Thoracic aorta (tissue), 2 donors: ENCODE data around the gene KIF13A. TPM values are rescaled to one million over a fixed set of nuclear protein-coding genes. Genes with fewer than 3 reads are reported as not detected.
"Not testable (repeated sequence)": the region's sequence is repeated elsewhere in the genome, so short reads cannot be mapped to it uniquely, and the experiment has no call there.

Experiments used
- ATAC-seq: fragments of 150-250 bp; one replicate; pipeline ENCODE4 v1.8.0; 2017; ENCODE audit warnings: low read depth; ENCODE audit not compliant: insufficient number of reproducible peaks, low FRiP score
- DNase-seq: peaks from one replicate; pipeline ENCODE4 v3.0.0-alpha.2; 2020; ENCODE audit warnings: low spot score
- H3K27ac ChIP-seq, 2 donors: fragments of 200-600 bp; sonication (generic); 1 replicate in 1 of 2; 2 replicates in 1 of 2; pipeline ENCODE4 v1.5.1; 2016; ENCODE audit warnings: mild to moderate bottlenecking in 2 of 2, moderate library complexity in 2 of 2
- H3K27me3 ChIP-seq: fragments of 200-600 bp; sonication (generic); replicated peaks from 2 replicates; pipeline ENCODE4 v1.6.0; 2016; ENCODE audit warnings: mild to moderate bottlenecking; ENCODE audit not compliant: insufficient read depth
- H3K36me3 ChIP-seq: fragments of 200-600 bp; sonication (generic); one replicate; pipeline ENCODE4 v1.5.1; 2016
- H3K4me1 ChIP-seq, 2 donors: fragments of 200-600 bp; sonication (generic); 1 replicate in 1 of 2; 2 replicates in 1 of 2; pipeline versions ENCODE4 v1.5.1 to v1.6.0; 2016; ENCODE audit warnings: low read depth in 2 of 2, mild to moderate bottlenecking in 1 of 2; ENCODE audit not compliant: control insufficient read depth in 1 of 2
- H3K4me3 ChIP-seq: fragments of 200-600 bp; sonication (generic); 2 replicates; pipeline ENCODE4 v1.5.1; 2016; ENCODE audit warnings: mild to moderate bottlenecking
- H3K9me3 ChIP-seq: fragments of 200-600 bp; sonication (generic); 2 replicates; pipeline ENCODE4 v1.5.1; 2016
- CTCF ChIP-seq: fragments of 200-600 bp; sonication (generic); IDR thresholded peaks from one replicate; pipeline ENCODE4 v1.5.1; 2019; ENCODE audit warnings: antibody characterized with exemption
- total RNA-seq, 2 donors: library from RNA; depleted of rRNA; stranded (reverse); fragments of >200 nt; gene quantifications; one replicate each; pipeline versions ENCODE4 v1.1.0 to v1.2.3, GENCODE V29; 2016

KIF13A gene
- total RNA-seq, 2 donors from 2014 or later = 79.3 to 98.0 TPM

- Histone ChIP-seq H3K9me3 (no peaks in the 10 kb centered on the region), H3K4me3 (no peak overlapping the region), H3K4me1 (no peaks in the 10 kb centered on the region), H3K27ac (no peak overlapping the region), H3K36me3 (peaks cover 12% of the 10 kb centered on the region), H3K27me3 (no peaks in the 10 kb centered on the region)
- ATAC-seq = no peak
- no peak for TF ChIP-seq CTCF
- DNase-seq = no peak
Measured at GRCh38 chr6:17817763-17818162, 169.7 kb downstream of the KIF13A start.

- peaks cover 15% of the 10 kb centered on the region for H3K36me3 ChIP-seq
- H3K27me3 ChIP-seq = no peaks in the 10 kb centered on the region
- H3K4me3 ChIP-seq = no peak overlapping the region
- no peak for ATAC-seq
- no peaks in the 10 kb centered on the region for H3K4me1 ChIP-seq
- H3K9me3 ChIP-seq = no peaks in the 10 kb centered on the region
- no peak for TF ChIP-seq CTCF
- no peak for DNase-seq
- H3K27ac ChIP-seq = no peak overlapping the region
Measured at GRCh38 chr6:17816921-17817611, 170.4 kb downstream of the KIF13A start.

- no peak for TF ChIP-seq CTCF
- ATAC-seq (no peak), DNase-seq (no peak)
Measured at GRCh38 chr6:17813542-17813941, 173.9 kb downstream of the KIF13A start.

DNA sequence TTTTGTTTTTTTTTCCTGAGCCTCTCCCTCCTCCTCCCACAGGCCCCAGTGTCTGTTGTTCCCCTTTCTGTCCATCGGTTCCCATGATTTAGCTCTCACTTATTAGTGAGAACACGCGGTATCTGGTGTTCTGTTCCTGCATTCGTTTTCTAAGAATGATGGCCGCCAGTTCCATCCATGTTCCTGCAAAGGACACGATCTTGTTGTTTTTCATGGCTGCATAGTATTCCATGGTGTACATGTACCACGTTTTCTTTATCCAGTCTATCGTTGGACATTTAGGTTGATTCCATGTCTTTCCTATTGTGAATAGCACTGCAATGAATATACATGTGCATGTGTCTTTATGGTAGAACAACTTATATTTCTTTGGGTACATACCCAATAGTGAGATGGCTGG, 175.1 kb downstream of the KIF13A start:
- Histone ChIP-seq H3K9me3 (no peaks in the 10 kb centered on the region), H3K36me3 (peaks cover 20% of the 10 kb centered on the region), H3K4me1 (no peaks in the 10 kb centered on the region), H3K4me3 (no peak overlapping the region), H3K27ac (no peak overlapping the region), H3K27me3 (no peaks in the 10 kb centered on the region)
- no peak for ATAC-seq
- no peak for DNase-seq
- TF ChIP-seq CTCF = no peak

More at GRCh38 chr6:17813542-17813941, 173.9 kb downstream of the KIF13A start:
- H3K9me3 ChIP-seq = no peaks in the 10 kb centered on the region
- H3K4me3 ChIP-seq = no peak overlapping the region
- H3K36me3 ChIP-seq = peaks cover 12% of the 10 kb centered on the region
- H3K27ac ChIP-seq = no peak overlapping the region
- H3K4me1 ChIP-seq = no peaks in the 10 kb centered on the region
- H3K27me3 ChIP-seq = no peaks in the 10 kb centered on the region

DNA sequence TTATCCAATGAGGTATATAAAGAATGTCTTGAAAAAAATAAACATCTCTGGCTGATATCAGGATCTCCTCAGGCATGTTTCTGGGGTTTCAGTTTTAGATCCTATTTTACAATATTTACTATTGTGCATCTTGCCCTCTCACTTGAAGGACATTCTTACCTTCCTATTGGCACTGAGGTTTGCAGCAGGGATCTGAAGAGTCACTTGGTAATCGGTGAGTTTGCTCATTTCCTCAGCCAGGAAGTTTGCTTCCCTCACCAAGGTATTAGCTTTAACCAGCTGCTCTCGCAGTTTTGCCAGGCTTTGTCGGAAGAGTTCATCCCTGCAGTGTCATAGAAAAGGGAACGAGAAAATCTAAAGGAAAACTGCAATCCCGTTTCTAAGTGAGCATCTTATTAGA, 178.8 kb downstream of the KIF13A start:
- no peak for TF ChIP-seq CTCF
- DNase-seq (no peak), ATAC-seq (no peak)
- no peaks in the 10 kb centered on the region for H3K27me3 ChIP-seq
- H3K36me3 ChIP-seq = peaks cover 19% of the 10 kb centered on the region
- H3K27ac ChIP-seq = no peak overlapping the region
- H3K4me1 ChIP-seq = no peaks in the 10 kb centered on the region
- no peak overlapping the region for H3K4me3 ChIP-seq
- no peaks in the 10 kb centered on the region for H3K9me3 ChIP-seq

GRCh38 chr6:17807431-17807830, 180.0 kb downstream of the KIF13A start:
- not testable (repeated sequence) for H3K27ac ChIP-seq, H3K9me3 ChIP-seq, DNase-seq, ATAC-seq, H3K27me3 ChIP-seq, H3K4me3 ChIP-seq, H3K4me1 ChIP-seq
- H3K36me3 ChIP-seq = peaks cover 29% of the 10 kb centered on the region
